Ovary (tissue), 9 donors: ENCODE results near the gene TMBIM6. TPM values are rescaled to one million over a fixed set of nuclear protein-coding genes. Genes with fewer than 3 reads are reported as not detected.

Source experiments
- DNase-seq, 5 donors: peaks; one replicate each; pipeline ENCODE4 v3.0.0-alpha.2; 2019 to 2020
- H3K27ac ChIP-seq, 2 donors: fragments of 200-600 bp; one replicate each; pipeline versions ENCODE4 v1.5.1 to v1.8.0; 2019 to 2022
- H3K27me3 ChIP-seq: fragments of 200-600 bp; one replicate; pipeline ENCODE4 v1.8.0; 2022
- H3K36me3 ChIP-seq: fragments of 200-600 bp; sonication (generic); one replicate; pipeline ENCODE4 v1.5.1; 2019
- H3K4me1 ChIP-seq: one replicate; pipeline ENCODE4 v1.8.1; 2013; ENCODE audit warnings: mild to moderate bottlenecking, moderate library complexity; ENCODE audit not compliant: insufficient read depth
- H3K4me3 ChIP-seq: fragments of 200-600 bp; sonication (generic); one replicate; pipeline ENCODE4 v1.5.1; 2017
- H3K9me3 ChIP-seq, 2 donors: fragments of 200-600 bp in 1 of 2; sonication (generic) in 1 of 2; one replicate each; pipeline versions ENCODE4 v1.5.1 to v1.8.1; 2013 to 2019; ENCODE audit warnings: mild to moderate bottlenecking in 1 of 2, moderate library complexity in 1 of 2
- CTCF ChIP-seq, 3 donors: fragments of 450-650 bp in 2 of 3; fragments of 200-600 bp in 1 of 3; IDR thresholded peaks; one replicate each; pipeline versions ENCODE4 v1.5.1 to v1.8.0; 2016 to 2022; ENCODE audit warnings: antibody characterized with exemption in 3 of 3, mild to moderate bottlenecking in 1 of 3
- EP300 ChIP-seq: sonication (generic); formaldehyde crosslinking; IDR thresholded peaks from one replicate; pipeline ENCODE4 v1.6.1; 2017; ENCODE audit warnings: antibody characterized with exemption
- POLR2A ChIP-seq: fragments of 450-650 bp; IDR thresholded peaks from one replicate; pipeline ENCODE4 v1.6.1; 2017; ENCODE audit warnings: antibody characterized with exemption, mild to moderate bottlenecking, moderate library complexity
- WGBS, 3 donors: extraction: QIAGEN DNeasy Blood & Tissue Kit in 1 of 3; methylation state at CpG; one replicate each; pipeline versions ENCODE4 v1.1.5 to v1.1.7; 2013 to 2017; 5-methylcytosine and 5-hydroxymethylcytosine counted together
- intact Hi-C, 4 donors: fragments of 100-400 bp; cut with DNase I; formaldehyde crosslinking; loops; one replicate each; pipeline versions ENCODE4 v1.11.0 to v1.15.1; 2022 to 2023
- polyA plus RNA-seq, 2 donors: library from polyadenylated mRNA; stranded (reverse); fragments of 200-250 nt in 1 of 2; fragments of 350-450 nt in 1 of 2; fragmentation: Illumina TruSeq in 1 of 2; extraction: RNeasy Lipid Tissue Mini Kit (QIAGEN cat#74804) in 1 of 2; gene quantifications; one replicate each; pipeline ENCODE4 v1.2.3, GENCODE V29; 2013 to 2014
- total RNA-seq, 7 donors: library from RNA; depleted of rRNA in 2 of 7; stranded (reverse); fragments of >200 nt in 2 of 7; fragmentation: NEBNext Ultra II Directional in 3 of 7; extraction: Animal tissue kit (Norgen Biotek cat#: 25700) in 3 of 7; gene quantifications; one replicate each; pipeline versions ENCODE4 v1.1.0 to v1.2.4, GENCODE V29; 2016 to 2023
- donor health status: DM: no; HTN: no; CAD: no; lungs with moderate emphysema.
- donor health status: DM: no; HTN: no; CAD: no.
- donor health status: Bipolar disorder and iron deficiency.
- donor health status: DM: yes; HTN: yes; CAD: no.
- donor health status: DM: no; HTN: no; CAD: no.
- donor health status: DM: yes; HTN: yes; CAD: no.

Gene TMBIM6
- total and polyA plus RNA-seq, 9 donors: 203 to 677 (median 335) TPM

GRCh38 chr12:49696723-49697122 lies 44.6 kb upstream of the TMBIM6 start:
- TF ChIP-seq CTCF (IDR thresholded peaks at IDR 0.05) (no peak), EP300 (no peak), POLR2A (no peak)
- Histone ChIP-seq H3K9me3 (no peaks in the 10 kb centered on the region), H3K27me3 (no peaks in the 10 kb centered on the region), H3K4me3 (no peak overlapping the region), H3K27ac (no peak overlapping the region), H3K4me1 (peaks cover 10% of the 10 kb centered on the region), H3K36me3 (no peaks in the 10 kb centered on the region)
- intact Hi-C loops: no loop called here
- DNase-seq: no peak

GRCh38 chr12:49697808-49698207 lies 43.5 kb upstream of the TMBIM6 start:
- Histone ChIP-seq H3K36me3 (no peaks in the 10 kb centered on the region), H3K4me3 (no peak overlapping the region), H3K27ac (no peak overlapping the region), H3K4me1 (peaks cover 10% of the 10 kb centered on the region), H3K9me3 (no peaks in the 10 kb centered on the region), H3K27me3 (no peaks in the 10 kb centered on the region)
- intact Hi-C loops: no loop called here
- no peak for DNase-seq
- WGBS, 3 donors: 70 to 73% (median 71%) methylated on average over 4 of the region's 4 CpGs
- TF ChIP-seq EP300: no peak

GRCh38 chr12:49698619-49699545 lies 42.5 kb upstream of the TMBIM6 start:
- H3K36me3 ChIP-seq: no peaks in the 10 kb centered on the region
- no peaks in the 10 kb centered on the region for H3K9me3 ChIP-seq
- no peak overlapping the region for H3K27ac ChIP-seq
- H3K4me1 ChIP-seq: peaks cover 12% of the 10 kb centered on the region
- TF ChIP-seq EP300: no peak
- no peak for TF ChIP-seq CTCF (IDR thresholded peaks at IDR 0.05)
- no peak for TF ChIP-seq POLR2A
- H3K4me3 ChIP-seq: no peak overlapping the region
- intact Hi-C loops: no loop called here
- WGBS, 3 donors: 6 to 17% (median 13%) methylated on average over 8 of the region's 8 CpGs
- DNase-seq: no peak
- H3K27me3 ChIP-seq: no peaks in the 10 kb centered on the region

GRCh38 chr12:49702009-49702408 lies 39.3 kb upstream of the TMBIM6 start:
- Histone ChIP-seq H3K4me3 (no peak overlapping the region), H3K4me1 (peaks cover 22% of the 10 kb centered on the region), H3K27ac (no peak overlapping the region), H3K27me3 (no peaks in the 10 kb centered on the region), H3K36me3 (no peaks in the 10 kb centered on the region), H3K9me3 (no peaks in the 10 kb centered on the region)
- TF ChIP-seq EP300: no peak
- TF ChIP-seq POLR2A: no peak
- TF ChIP-seq CTCF (IDR thresholded peaks at IDR 0.05): no peak
- WGBS, 3 donors: 89 to 98% (median 94%) methylated on average over 3 of the region's 3 CpGs
- no peak for DNase-seq
- intact Hi-C loops: no loop called here

GRCh38 chr12:49702676-49703215 lies 38.6 kb upstream of the TMBIM6 start:
- Histone ChIP-seq H3K4me1 (peaks cover 19% of the 10 kb centered on the region), H3K36me3 (no peaks in the 10 kb centered on the region), H3K4me3 (no peak overlapping the region), H3K27me3 (no peaks in the 10 kb centered on the region), H3K27ac (no peak overlapping the region), H3K9me3 (no peaks in the 10 kb centered on the region)
- TF ChIP-seq CTCF (IDR thresholded peaks at IDR 0.05) (no peak), POLR2A (no peak), EP300 (no peak)
- no peak for DNase-seq
- intact Hi-C loops: no loop called here
